Inferior parietal cortex (tissue), 1 donor: ENCODE data around the gene CUL3.
"Not testable (repeated sequence)": the region's sequence is repeated elsewhere in the genome, so short reads cannot be mapped to it uniquely, and the experiment has no call there.

Source experiments
- DNase-seq: peaks from one replicate; pipeline ENCODE4 v3.0.0-alpha.2; 2016; ENCODE audit errors: extremely low spot score

CUL3 gene

GRCh38 chr2:224585211-224586088, at the start of gene CUL3:
Gene CUL3, minus strand, starts transcription at chr2:224585363. Its CDS starts 354 bp downstream, at chr2:224585009.
- peak; percentile 95 for DNase-seq

GRCh38 chr2:224630659-224631550, 45.7 kb upstream of the CUL3 start:
- DNase-seq = no peak

DNA sequence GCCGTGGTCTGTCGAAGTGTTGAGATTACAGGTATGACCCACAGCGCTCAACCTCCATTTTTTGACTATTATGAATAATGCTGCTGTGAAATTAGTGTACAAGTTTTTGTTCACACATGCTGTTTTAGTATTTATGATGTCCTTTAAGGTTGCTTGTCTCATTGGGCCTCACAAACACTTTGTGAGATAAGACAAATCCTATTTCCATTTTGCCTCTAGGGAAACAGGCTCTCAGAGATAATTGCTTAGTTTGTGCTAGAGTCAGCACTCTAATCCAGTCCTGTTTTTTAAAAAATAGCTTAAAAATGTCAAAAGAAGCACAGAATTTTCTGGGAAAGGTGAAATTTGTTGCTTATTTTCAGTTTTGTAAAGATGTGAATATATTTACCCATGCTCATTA, 43.3 kb upstream of the CUL3 start:
- DNase-seq = no peak

- DNase-seq = no peak
These were observed 41.6 kb upstream of the CUL3 start for GRCh38 chr2:224626735-224627134.

GRCh38 chr2:224613543-224614286, 28.6 kb upstream of the CUL3 start:
- DNase-seq = no peak

DNA sequence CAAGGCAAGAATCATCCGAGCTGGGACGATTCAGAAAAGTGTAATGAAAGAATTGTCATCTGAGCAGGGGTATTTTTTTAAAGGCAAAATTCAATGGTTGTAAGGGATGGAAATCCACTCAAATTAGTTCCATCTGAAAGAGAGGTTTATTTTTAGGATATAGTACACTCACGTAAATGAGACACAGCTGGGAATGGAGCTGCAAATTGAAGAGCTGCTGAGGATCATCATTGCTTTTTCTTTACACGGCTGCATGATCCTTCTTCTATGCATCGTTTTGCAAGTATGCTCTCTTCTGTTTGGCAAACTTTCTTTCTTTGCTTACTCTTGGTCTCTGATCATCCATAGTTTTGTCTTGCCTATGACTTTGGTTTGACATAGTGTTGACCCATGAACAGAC, 27.4 kb upstream of the CUL3 start:
- DNase-seq = no peak

GRCh38 chr2:224611938-224612337, 26.8 kb upstream of the CUL3 start:
- no peak for DNase-seq

DNA sequence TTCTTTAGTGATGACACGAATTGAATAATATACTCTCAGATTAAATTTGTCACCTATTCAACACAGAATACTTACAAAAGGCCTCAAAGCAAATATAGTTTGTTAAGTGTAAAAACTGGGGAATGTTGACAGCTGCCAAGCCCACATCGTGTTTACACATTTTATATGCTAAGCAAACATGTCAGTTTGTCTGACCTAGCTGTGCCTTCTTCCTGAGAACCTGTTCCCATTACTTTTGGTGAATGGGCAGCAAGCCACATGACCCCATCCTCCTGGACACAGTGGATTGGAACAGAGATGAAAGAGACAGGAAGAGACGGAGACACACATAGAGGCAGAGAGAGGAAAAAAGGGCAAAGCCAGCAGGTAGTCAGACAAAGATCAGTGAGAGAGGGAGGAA, 22.9 kb upstream of the CUL3 start:
- DNase-seq = no peak

DNA sequence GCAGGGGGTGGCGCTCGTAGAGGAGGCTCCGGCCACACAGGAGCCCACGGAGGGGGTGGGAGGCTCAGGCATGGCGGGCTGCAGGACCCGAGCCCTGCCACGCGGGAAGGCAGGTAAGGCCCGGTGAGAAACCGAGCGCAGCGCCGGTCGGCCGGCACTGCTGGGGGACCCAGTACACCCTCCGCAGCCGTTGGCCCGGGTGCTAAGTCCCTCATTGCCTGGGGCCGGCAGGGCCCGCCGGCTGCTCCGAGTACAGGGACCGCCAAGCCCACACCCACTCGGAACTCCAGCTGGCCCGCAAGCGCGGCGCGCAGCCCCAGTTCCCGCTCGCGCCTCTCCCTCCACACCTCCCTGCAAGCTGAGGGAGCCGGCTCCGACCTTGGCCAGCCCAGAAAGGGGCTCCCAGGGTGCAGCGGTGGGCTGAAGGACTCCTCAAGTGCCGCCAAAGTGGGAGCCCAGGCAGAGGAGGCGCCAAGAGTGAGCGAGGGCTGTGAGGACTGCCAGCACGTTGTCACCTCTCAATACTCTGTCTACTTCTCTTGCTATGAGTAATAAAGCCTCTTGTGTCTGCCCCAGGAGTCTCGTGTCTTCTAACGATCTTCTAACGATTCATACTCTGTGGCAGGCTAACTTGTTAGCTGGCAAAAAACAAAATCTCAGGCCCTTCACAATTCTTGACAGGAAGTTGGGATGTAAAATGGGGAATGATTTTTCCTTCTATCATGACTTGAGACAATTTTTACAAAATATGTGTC, 18.8 kb upstream of the CUL3 start:
- not testable (repeated sequence) for DNase-seq

DNA sequence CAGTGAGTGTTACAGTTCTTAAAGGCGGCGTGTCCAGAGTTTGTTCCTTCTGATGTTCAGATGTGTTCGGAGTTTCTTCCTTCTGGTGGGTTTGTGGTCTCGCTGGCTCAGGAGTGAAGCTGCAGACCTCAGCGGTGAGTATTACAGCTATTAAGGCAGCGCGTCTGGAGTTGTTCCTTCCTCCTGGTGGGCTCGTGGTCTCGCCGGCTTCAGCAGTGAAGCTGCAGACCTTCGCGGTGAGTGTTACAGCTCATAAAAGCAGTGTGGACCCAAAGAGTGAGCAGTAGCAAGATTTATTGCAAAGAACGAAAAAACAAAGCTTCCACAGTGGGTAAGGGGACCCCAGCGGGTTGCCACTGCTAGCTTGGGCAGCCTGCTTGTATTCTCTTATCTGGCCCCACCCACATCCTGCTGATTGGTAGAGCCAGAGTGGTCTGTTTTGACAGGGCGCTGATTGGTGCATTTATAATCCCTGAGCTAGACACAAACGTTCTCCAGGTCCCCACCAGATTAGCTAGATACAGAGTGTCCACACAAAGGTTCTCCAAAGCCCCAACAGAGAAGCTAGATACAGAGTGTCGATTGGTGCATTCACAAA, 17.7 kb upstream of the CUL3 start:
- DNase-seq = not testable (repeated sequence)

- DNase-seq = no peak
These were observed 16.8 kb upstream of the CUL3 start for GRCh38 chr2:224601923-224602322.

DNA sequence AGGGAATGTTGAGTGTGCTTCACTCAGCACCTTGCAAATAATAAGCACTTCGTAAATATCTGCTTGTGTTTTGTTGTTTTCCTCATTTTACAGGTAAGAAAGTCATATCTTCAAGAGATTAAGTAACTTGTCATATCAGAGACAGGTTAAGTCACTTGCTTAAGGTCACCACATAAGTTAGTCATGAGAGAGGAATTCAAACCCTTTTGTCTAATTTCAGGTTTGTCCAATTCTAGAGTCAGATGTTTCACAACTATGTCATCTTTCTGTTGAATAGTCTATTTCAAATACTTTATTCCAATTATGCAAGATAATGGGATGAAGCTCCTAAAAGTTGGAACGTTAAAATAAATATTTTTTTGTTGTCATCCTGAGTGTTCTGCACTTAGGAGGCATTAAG, 13.5 kb upstream of the CUL3 start:
- no peak for DNase-seq

- DNase-seq = no peak
These were observed 11.1 kb upstream of the CUL3 start for GRCh38 chr2:224596289-224596688.

DNA sequence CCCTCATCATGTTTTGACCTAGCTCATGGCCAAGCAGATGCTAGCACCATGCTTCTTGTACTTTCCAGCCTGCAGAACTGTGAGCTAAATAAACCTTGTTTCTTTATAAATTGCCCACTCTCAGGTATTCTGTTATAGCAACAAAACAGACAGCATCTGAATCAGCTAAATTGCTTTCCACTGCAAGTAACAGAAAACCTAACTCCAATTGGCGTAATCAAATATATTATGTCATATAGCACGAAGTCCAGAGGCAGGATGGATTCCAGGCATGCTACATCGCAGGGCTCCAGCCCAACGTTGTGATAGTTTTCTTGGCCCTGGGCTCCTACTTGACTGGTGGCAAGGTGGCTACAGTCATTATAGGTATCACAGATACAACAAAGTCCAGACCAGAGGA, 10.4 kb upstream of the CUL3 start:
- DNase-seq = no peak

DNA sequence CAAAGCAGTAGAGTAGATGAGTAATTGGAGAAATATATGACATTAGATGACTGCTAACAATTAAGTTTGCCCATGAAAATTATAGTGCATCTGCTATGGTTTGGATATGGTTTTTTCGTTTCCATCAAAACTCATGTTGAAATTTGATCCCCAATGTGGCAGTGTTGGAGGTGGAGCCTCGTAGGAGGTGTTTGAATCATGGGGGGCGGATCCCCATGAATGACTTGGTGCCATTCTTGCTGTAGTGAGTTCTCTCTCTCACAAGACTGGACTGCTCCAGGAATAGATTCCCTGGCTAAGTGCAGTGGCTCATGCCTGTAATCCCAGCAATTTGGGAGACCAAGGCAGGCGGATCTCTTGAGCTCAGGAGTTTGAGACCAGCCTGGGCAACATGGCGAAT, 9.7 kb upstream of the CUL3 start:
- no peak for DNase-seq

- no peak for DNase-seq
These were observed 6.1 kb upstream of the CUL3 start for GRCh38 chr2:224591220-224591619.

- DNase-seq = no peak
These were observed 1.0 kb upstream of the CUL3 start for GRCh38 chr2:224586127-224586695.

- no peak for DNase-seq
These were observed 365 bp downstream of the CUL3 start for GRCh38 chr2:224584785-224585210.

DNA sequence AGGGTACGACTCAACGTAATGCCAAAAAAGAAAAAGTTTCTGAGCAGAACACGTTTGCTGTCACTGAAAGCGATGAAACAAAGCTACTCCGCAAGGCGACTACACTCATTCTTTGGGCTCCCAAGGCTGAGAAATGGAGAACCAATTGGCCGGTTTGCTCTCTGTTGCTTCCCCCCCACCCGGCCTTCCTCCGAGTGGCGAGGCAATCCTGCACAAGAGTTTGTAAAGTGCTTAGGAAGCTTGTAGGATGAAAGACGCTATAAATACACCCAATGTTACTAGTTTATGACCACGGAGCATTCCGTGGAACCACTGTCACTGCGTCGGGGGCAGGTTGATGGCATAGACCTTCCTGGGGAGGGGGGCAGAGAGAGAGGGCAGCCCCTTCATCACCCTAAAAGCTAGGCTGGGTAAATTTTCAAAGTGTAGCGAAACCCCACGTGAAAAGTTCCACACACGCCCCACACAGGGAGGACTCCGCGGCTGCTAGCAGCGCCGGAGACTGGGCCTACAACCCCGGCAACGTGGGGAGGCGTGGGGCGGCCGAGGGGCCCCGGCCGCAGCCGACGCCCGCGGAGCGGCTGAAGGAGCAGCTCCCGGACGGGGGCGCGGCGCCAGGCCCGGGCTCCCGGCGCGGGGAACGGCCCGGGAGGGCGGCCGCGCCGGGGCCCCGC, 915 bp downstream of the CUL3 start:
- no peak for DNase-seq

DNA sequence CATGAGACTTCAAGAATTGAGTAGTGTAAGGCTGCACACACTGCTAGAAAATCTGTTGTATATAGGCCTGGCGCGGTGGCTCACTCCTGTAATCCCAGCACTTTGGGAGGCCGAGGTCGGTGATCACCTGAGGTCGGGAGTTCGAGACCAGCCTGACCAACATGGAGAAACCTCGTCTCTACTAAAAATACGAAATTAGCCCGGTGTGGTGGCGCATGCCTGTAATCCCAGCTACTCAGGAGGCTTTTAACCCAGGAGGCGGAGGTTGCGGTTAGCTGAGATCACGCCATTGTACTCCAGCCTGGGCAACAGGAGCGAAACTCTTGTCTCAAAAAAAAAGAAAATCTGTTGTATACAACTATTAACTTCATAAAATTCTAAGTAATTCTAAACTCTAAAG, 2.1 kb downstream of the CUL3 start:
- not testable (repeated sequence) for DNase-seq
